HG03066 (cell line): ENCODE results near the gene IFNA21.
"Not testable (repeated sequence)": the region's sequence is repeated elsewhere in the genome, so short reads cannot be mapped to it uniquely, and the experiment has no call there.

ENCODE experiments used
- ATAC-seq: cut with Tn5 transposase; IDR thresholded peaks from one replicate; pipeline ENCODE4 v1.9.1; 2021; ENCODE audit warnings: low read depth; ENCODE audit not compliant: unreplicated experiment

IFNA21 gene

DNA sequence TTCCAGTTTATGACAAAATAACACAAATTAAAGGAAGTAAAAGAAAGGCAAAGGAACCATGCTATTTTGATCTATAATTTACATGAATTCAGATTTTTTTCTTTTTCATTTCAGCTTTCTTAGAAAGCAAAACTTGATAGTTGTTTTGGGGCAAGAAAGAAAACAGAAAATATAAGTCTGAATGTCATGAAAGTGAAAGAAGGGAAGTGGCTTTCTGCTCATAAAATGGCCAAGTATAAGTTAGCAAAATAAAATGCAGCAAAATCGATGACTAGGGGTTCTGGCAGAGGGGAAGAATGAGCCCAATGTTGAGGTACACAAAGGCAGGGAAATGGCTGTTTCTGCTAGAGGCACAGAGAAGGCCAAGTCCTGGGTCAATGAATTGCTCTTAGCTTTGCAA is 21.9 kb downstream of the IFNA21 start:
- ATAC-seq: peak; percentile 70

DNA sequence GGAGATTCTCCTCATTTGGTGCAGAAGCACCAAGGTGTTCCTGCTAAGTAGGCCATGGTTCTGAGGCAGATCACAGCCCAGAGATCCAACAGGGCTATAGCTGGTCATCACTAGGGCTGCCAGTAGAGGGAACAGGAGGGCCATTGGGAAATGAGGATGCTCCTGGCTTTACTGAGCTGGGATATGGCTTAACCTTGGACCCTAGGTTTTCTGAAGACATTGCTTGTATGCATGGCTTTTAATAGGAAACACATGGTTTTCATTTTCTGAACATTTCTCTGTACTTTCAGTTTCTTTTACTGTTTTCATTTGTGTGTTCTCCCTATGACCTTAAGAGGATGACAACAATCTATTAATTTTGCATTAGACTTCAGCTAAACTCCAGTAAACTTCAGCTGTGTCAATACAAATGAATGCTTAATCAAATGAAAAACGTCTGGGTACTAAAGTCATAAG is 25.0 kb downstream of the IFNA21 start, which contains the start of gene IFNW1:
TSS of gene IFNW1 (minus strand) at position 406 of the 456 bp plus-strand sequence. CDS start at position 144, 262 bp downstream.
- ATAC-seq: peak; percentile 62

DNA sequence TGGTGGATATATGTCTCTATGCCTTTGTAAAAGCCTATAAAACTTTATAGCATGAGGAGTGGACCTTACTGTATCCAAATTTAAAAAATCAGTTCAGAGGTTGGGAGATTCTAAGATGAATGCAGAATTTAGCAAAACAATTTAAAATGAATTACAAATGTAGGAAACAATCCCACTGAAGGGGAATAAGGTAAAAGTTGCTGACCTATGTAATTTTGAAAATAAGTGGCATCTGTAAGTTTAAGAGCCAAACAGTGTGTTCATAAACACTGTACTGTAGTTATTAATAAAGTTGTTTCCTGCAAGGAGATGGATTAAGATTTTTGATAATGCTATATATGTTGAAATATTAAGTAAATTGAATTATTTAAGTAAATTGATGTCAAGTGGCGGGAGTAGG is 29.4 kb downstream of the IFNA21 start:
- ATAC-seq: no peak

DNA sequence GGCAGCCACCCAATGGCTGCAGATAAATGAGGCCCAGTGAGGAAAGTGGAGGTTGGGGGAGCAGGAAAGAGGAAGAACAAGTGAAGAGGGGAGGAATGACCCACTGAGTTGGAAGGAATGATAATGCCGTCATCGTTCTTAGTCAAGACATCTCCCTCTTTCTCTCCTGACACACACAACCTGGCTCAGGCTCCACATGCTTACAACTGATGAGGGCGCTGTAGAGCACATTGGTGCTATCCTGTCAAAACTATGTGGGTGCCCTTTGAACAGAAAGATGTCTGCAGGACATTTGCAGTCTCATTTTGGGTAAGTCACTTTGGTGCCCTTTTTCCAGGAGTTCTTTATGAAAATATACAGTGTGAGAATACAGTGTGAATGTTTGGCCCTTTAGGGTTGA is 30.7 kb downstream of the IFNA21 start:
- ATAC-seq: no peak

DNA sequence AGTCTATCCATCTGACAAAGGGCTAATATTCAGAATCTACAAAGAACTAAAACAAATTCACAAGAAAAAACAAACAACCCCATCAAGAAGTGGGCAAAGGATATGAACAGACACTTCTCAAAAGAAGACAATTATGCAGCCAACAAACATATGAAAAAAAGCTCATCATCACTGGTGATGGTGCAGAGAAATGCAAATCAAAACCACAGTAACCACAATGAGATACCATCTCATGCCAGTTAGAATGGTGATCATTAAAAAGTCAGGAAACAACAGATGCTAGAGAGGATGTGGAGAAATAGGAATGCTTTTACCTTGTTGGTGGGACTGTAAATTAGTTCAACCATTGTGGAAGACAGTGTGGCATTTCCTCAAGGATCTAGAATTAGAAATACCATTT is 38.3 kb downstream of the IFNA21 start:
- ATAC-seq: not testable (repeated sequence)

DNA sequence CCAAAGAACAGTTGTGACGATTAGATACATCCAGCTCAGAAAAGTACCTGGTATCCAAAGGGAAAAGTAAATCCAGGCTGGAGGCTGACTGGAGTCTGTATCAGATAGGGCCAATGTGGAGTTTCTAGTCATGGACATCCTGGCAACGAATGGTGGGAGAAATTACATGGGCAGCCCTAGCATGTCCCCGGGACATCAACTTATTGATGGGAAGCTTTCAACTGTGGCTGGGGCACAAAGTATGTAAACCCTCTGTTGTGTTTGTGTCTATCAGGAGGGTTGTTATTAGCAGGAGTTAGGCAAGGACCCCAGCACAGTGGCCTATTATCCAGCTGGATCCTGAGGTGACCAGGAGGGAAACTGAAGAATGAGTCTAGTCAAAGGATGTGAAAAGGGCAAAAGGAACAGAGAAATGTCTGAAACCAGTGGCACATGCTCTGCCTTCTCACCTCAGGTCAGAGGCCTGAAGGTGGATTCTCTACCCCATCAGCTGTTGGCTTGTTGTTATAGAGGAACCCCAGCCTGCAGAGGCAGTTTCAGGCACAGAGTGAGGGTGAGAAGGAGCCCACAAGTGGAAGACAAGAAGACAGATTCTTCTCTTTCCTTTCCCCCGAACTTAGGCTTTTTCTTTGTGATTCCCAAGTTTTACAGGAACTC is 44.7 kb downstream of the IFNA21 start:
- peak; percentile 96 for ATAC-seq

DNA sequence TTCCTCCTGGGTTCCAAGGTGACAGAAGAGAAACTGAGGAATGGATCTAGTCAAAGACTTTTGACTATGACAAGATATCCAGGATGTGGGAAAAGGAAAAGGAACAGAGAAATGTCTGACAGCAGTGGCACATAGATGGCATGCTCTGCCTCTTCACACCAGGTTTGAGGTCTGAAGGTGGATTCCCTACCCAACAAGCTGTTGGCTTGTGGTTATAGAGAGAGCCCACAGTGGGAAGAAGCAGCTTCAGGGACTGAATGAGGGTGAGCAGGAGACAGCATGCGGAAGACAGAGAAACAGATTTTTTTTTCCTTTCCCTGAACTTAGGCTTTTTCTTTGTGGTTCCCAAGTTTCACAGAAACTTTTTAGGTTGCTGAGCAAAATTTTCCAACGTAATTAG is 45.4 kb downstream of the IFNA21 start:
- ATAC-seq: no peak

DNA sequence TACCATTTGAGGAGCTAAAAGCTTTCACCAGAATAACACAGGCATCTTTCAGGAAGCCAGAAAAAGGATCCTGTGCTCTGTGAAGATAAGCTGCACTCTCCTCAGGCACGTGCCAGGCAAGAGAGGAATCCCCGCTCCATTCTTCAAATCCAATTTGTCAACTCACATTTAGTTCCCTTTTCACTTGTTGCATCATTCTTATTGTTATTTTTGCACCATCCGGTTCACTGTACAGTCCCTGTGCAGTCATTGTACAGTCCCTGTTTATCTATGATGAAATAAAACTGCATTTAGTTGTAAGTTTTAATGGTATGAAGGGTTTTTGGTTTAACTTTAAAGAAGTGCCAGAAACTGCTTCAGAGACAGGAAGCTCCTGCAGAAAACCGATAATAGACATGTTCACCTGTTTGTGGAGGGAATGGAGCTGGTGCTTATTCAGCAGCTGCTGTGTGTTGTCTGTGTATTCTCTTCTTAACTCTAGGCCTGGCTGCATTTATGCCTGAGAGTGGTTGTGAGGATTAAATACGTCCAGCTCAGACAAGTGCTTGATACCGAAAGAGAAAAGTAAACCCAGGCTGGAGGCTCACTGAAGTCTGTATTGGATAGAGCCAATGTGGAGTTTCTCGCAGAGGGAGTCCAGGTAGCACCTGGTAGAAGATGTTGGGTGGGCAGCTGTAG is 47.2 kb downstream of the IFNA21 start:
- ATAC-seq: no peak
